Activated naive CD4-positive, alpha-beta T cell treated with anti-CD3 and anti-CD28 coated beads, Interleukin-2, amount 50 U/mL, for 72 hours (primary cell): ENCODE results near the gene SZRD1. TPM values are rescaled to one million over a fixed set of nuclear protein-coding genes. Genes with fewer than 3 reads are reported as not detected.

Source experiments
- ATAC-seq, 2 donors: fragments of 150-1000 bp; cut with Tn5 transposase; 2 replicates each; pipeline ENCODE4 v1.10.0; 2021; ENCODE audit warnings: mild to moderate bottlenecking in 2 of 2, moderate library complexity in 2 of 2
- DNase-seq, 2 donors: peaks; one replicate each; pipeline ENCODE4 v3.0.0; 2021 to 2022; ENCODE audit warnings: low spot score in 2 of 2
- H3K27ac Mint-ChIP-seq, 2 donors: one replicate each; pipeline ENCODE4 v1.8.0; 2022; ENCODE audit warnings: mild to moderate bottlenecking in 2 of 2, mixed read lengths in 2 of 2
- H3K36me3 Mint-ChIP-seq, 2 donors: one replicate each; pipeline ENCODE4 v1.8.0; 2022; ENCODE audit warnings: mixed read lengths in 2 of 2
- H3K9me3 Mint-ChIP-seq, 2 donors: one replicate each; pipeline ENCODE4 v1.8.0; 2022; ENCODE audit warnings: mixed read lengths in 2 of 2
- total RNA-seq, 2 donors: library from RNA; stranded (reverse); gene quantifications; one replicate each; pipeline ENCODE4 v1.2.3, GENCODE V29; 2022

SZRD1 gene
- total RNA-seq, 2 donors from 2014 or later: 151 to 170 TPM

DNA sequence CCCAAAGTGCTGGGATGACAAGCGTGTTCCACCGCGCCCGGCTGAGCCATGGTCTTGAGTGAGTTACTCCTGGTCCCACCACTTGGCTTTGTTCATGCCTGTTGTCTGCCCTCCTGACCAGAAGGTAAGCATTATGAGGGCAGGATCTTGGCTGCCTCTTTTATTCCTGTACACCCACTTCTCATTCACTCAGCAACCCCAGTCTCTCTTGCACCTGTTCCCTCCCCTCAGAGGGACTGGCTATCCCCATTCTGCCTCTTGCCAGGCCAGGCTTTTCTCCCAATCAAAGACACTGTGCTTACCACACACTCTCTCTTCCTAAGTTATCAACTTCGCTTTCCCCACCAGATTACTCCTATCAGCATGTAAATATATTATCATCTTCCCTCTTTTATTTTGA lies 43.8 kb downstream of the SZRD1 start:
- peak overlapping the region; percentile 3 to 33 for H3K27ac Mint-ChIP-seq
- ATAC-seq: no peak
- H3K36me3 Mint-ChIP-seq: no peaks in the 10 kb centered on the region
- DNase-seq: no peak
- no peaks in the 10 kb centered on the region for H3K9me3 Mint-ChIP-seq

DNA sequence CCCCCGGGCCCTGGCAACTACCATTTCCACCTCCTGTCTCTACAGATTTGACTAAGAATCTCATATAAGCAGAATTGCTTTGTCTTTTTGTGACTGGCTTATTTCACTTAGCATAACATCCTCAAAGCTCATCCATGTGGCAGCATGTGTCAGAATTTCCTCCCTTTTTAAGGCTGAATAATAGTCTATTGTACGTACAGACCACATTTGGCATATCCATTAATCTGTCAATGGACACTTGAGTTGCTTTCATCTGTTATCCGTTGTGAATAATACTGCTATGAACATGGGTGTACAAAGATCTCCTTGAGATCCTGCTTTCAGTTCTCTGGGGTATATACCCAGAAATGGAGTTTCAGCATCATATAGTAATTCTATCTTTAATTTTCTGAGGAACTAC lies 46.1 kb downstream of the SZRD1 start:
- no peak for ATAC-seq
- Mint-ChIP-seq H3K9me3 (no peaks in the 10 kb centered on the region), H3K36me3 (no peaks in the 10 kb centered on the region), H3K27ac (no peak overlapping the region)
- DNase-seq: no peak

DNA sequence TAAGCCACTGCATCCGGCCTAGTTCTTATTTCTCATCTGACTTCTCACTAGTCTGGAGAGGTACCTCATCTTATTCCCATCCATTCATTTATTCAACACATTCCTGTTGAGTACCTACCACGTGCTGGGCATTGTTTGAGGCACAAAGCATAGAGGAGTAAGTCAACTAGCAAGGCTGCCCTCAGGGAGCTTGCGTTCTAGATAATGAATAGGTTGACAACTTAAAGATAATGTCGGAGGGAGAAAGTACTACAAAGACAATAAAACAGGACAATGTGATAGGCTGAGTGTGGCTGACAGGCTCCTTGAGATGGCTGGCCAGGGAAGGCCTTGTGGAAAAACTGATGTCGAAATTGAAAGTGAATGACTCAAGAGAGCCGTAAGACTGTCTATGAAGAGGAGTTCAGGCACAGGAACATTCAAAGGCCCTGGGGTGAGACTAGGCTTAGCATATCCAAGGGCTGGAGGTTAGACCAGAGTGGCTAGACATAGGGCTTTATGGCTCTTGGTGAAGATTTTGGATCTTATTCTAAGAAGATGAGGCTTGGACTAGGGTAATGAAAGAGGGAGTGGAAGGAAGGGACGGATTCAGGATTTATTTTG lies 51.9 kb downstream of the SZRD1 start:
- Mint-ChIP-seq H3K36me3 (peaks cover 0 to 6% of the 10 kb centered on the region in 2 donors), H3K9me3 (peaks cover 0 to 8% of the 10 kb centered on the region in 2 donors), H3K27ac (peak overlapping the region; percentile 33 to 65)
- ATAC-seq: peak; percentile 42 to 48
- DNase-seq: no peak

DNA sequence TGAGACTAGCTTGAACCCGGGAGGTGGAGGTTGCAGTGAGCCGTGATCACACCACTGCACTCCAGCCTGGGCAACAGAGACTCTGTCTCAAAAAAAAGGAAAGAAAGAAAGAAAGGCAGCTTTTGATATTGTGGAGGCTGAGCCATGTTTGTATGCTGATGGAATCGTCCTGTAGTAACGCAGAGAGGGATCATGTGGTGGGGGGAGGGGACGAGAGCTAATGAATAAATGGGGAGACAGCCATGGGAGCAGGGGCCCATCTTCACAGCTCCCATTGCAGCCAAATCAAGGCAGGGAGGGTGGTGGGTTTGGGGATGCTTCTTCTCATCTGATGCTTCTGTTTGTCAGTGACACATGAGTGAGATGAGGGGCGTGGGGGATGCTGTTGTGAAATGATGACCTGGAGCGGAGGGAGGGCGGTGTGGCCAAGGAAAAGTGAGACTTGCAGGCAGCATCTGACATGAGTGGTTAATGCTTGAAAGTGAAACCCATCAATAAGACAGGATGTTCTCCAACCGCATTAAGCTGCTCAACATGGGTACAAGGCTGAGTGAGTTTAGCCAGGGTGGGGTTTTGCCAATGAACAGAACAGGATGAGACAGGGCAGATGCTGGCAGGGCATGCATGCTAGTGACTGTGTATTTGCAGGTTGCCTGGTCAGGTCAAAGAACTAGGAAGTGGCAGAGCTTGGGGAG lies 53.5 kb downstream of the SZRD1 start:
- peak; percentile 64 to 71 for DNase-seq
- Mint-ChIP-seq H3K27ac (peak overlapping the region; percentile 72 to 84), H3K9me3 (peaks cover 0 to 8% of the 10 kb centered on the region in 2 donors), H3K36me3 (peaks cover 0 to 6% of the 10 kb centered on the region in 2 donors)
- peak; percentile 94 to 95 for ATAC-seq

DNA sequence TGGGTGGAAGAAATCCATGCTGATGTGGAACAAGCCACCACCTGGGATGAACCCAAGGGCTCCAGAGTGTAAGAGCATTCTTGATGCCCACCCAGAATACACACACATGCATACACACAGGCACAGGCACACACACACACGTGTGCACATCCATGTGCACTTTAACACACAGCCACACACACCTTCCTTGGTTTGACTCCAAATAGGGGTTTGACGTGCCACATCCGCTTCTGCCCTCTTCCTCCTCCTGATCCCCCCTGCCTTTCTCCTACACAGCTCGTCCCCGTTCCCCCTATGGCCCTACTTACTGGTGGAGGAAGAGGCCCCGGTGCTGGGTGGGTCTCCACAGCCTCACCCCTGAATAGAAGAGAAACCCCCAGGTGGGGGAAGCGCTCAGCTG lies 54.2 kb downstream of the SZRD1 start:
- Mint-ChIP-seq H3K27ac (peak overlapping the region in 1 of 2 donors; percentile 72), H3K9me3 (peaks cover 0 to 8% of the 10 kb centered on the region in 2 donors), H3K36me3 (peaks cover 0 to 6% of the 10 kb centered on the region in 2 donors)
- ATAC-seq (peak in 1 of 2 donors; percentile 17), DNase-seq (no peak)

DNA sequence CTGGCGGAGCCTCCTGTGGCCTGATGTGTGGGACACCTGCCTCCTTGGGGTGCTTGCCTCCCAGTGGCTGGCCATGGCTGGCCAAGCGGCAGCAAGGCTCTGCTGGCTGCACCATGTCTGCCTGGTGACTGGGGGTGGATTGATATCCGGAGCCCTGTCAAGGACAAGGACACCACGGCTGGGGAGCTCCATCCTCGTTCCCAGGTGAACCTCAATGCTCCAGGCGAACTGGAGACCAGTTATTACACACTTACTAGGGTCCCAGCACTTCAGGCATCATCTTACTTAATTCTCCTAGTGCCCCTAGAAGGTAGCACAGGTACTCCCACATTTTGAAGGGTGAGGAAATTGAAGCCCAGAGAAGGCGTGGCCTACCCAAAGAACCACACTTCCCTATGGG lies 55.0 kb downstream of the SZRD1 start:
- peaks cover 0 to 6% of the 10 kb centered on the region in 2 donors for H3K36me3 Mint-ChIP-seq
- DNase-seq: no peak
- no peak for ATAC-seq
- no peak overlapping the region for H3K27ac Mint-ChIP-seq
- peaks cover 0 to 8% of the 10 kb centered on the region in 2 donors for H3K9me3 Mint-ChIP-seq

DNA sequence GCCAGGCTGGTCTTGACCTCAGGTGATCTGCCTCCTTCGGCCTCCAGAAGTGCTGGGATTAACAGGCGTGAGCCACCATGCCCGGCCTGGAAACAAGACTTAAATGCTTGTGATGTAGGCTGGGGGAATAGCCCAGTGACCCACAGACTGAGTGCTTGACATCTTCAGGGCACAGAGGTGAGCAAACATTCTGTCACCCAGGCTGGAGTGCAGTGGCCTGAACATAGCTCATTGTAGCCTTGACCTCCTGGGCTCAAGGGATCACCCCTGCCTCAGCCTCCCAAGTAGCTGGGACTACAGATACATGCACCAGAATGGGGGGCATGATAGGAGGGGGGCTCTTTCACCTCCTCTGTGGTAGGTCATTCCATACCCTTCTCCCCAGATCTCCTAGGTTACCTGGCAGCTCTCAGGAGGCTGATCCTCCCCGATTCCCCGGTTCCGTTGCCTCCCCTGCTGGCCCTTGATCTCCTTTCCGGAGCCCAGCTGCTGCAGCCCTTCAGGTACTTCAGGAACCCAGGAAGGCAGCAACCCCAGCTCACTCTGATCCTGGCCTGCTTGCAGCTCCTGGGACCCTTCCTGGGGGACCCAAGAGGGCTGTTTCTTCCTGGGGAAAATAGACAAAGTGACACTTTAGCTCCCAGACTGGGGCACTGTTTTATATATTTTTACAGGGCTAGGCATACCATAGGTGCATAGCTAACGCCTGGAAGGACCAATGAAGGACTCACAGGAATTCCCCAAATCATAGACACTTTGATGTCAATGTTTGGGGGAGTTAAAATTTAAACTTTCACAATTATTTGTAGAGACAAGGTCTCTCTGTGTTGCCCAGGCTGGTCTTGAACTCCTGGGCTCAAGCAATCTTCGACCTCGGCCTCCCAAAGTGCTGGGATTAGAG lies 58.3 kb downstream of the SZRD1 start:
- H3K27ac Mint-ChIP-seq: no peak overlapping the region
- no peaks in the 10 kb centered on the region for H3K9me3 Mint-ChIP-seq
- ATAC-seq (no peak), DNase-seq (no peak)
- no peaks in the 10 kb centered on the region for H3K36me3 Mint-ChIP-seq

DNA sequence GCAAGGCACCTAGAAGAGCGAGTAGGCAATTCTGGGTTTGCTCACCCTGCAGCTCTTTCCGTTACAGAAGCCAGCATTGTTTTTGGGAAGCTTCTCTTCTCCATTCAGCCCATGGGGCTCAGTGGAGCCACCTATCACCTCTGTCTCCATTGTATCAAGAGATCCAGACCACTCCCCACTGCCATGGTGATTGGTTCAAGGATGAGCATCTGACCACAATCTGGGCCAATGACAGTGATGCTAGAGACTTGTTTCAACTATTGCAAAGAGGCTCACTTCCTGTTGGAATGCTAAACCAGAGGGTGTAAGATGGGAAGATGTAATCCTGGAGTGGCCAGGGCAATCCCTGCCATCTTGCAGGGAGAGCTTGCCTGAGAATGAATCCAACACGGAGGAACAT lies 63.6 kb downstream of the SZRD1 start:
- Mint-ChIP-seq H3K27ac (no peak overlapping the region), H3K9me3 (no peaks in the 10 kb centered on the region), H3K36me3 (no peaks in the 10 kb centered on the region)
- ATAC-seq (no peak), DNase-seq (no peak)

DNA sequence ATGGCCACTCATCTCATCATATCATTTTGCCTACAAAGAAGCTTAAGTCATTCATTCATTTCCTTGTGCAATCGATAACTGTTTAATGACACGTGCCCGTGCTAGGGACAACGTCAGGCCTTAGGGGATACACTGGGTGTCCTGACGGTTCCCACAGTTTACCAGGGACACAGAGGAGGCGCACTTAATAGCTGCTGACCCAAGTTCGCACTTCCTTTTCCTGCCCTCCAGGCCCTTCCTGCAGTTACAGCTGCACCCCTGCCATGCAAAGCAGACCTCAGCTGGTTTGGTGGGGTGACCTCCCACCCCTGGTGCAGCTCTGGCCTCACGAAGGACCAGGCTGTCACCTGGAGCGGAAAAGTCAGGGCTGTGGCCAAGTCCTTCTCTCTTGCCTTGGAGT lies 66.0 kb downstream of the SZRD1 start:
- no peaks in the 10 kb centered on the region for H3K36me3 Mint-ChIP-seq
- no peaks in the 10 kb centered on the region for H3K9me3 Mint-ChIP-seq
- no peak for DNase-seq
- no peak for ATAC-seq
- no peak overlapping the region for H3K27ac Mint-ChIP-seq

DNA sequence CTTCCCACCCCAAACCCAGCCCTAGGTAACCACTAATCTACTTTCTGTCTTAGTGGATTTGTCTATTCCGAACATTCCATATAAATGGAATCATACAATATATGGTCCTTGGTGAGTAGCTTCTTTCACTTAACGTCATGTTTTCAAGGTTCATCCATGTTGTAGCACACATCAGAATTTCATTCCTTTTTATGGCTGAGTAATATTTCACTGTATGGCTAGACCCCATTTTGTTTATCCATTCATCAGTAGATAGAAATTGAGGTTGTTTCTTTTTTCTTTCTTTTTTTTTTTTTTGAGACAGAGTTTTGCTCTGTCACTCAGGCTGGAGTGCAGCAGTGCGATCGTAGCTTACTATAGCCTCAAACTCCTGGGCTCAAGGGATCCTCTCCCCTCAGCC lies 67.0 kb downstream of the SZRD1 start:
- ATAC-seq (no peak), DNase-seq (no peak)
- H3K27ac Mint-ChIP-seq: no peak overlapping the region
- no peaks in the 10 kb centered on the region for H3K9me3 Mint-ChIP-seq
- no peaks in the 10 kb centered on the region for H3K36me3 Mint-ChIP-seq

DNA sequence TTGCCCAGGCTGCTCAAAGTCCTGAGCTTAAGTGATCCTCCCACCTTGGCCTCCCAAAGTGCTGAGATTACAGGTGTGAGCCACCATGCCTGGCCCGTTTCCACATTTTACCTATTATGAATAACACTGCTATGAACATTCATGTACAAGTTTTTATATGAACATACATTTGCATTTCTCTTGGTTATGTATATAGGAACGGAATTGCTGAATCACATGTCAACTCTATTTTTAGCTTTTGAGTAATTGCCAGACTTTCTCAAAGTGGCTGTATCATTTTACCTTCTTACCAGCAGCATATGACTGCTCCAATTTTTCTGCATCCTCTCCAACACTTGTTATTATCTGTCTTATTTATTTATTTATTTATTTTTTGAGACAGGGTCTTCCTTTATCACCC lies 67.5 kb downstream of the SZRD1 start:
- no peaks in the 10 kb centered on the region for H3K9me3 Mint-ChIP-seq
- H3K36me3 Mint-ChIP-seq: no peaks in the 10 kb centered on the region
- DNase-seq: no peak
- no peak overlapping the region for H3K27ac Mint-ChIP-seq
- ATAC-seq: peak; percentile 20 to 86

DNA sequence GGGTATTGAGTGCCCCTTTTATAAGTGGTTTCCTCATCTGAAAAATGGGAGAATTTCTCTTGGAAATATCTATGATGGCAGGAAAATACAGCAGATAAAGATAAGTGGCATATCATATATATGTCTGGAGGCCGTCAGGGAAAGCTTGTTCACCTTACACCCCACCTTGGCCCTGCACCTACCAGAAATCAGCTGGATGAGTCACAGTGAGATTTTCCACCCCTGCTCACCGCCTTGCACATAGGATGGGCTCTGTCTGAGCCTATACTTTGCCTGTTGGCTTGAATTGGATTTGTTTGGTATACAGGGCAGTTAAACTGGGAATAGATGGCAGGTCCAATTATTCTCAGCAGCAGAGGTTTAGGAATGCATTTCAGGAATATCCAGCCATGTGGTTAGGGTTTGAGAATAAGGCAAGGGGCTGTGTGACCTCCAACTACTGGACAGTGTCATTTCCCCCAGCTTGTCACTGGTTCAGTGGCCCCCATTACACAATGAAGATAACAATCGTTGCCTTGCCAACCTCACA lies 70.0 kb downstream of the SZRD1 start, which contains the start of gene SPATA21:
TSS of gene SPATA21 (minus strand) at position 479 of the 529 bp plus-strand sequence. CDS start 6,053 bp downstream, outside the sequence.
- Mint-ChIP-seq H3K27ac (no peak within 1 kb of the TSS), H3K9me3 (no peaks in the 10 kb centered on the region), H3K36me3 (peaks cover 0 to 11% of the 10 kb centered on the region in 2 donors)
- DNase-seq: no peak
- ATAC-seq: no peak

DNA sequence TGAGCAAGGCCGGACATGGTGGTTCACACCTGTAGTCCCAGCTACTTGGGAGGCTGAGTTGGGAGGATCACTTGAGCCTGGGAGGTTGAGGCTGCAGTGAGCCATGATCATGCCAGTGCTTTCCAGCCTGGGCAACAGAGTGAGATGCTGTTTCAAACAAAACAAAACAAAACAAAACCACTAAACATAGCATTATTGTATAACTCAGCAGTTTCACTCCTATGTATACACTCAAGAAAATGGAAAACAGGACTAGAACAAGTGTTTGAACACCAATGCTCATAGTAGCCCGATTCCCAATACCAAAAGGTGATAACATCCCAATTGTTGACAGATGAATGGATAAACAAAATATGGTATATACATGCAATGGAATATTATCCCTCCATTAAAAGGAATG lies 71.5 kb downstream of the SZRD1 start:
- Mint-ChIP-seq H3K27ac (no peak overlapping the region), H3K9me3 (no peaks in the 10 kb centered on the region), H3K36me3 (peaks cover 0 to 11% of the 10 kb centered on the region in 2 donors)
- DNase-seq (no peak), ATAC-seq (no peak)

DNA sequence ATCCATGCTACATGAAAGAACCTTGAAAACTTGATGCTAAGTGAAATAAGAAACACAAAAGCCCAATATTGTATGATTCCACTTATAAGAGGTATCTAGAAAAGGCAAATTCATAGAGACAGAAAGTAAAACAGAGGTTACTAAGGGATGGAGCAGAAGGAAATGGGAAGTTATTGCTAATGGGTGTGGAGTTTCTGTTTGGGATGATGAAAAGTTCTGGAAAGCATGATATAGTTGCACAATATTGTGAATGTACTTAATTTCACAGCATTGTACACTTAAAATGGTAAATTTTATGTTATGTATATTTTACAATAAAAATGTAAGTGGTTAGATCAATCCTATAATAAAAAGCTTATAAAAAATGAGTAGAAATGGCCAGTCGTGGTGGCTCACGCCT lies 71.9 kb downstream of the SZRD1 start:
- no peak overlapping the region for H3K27ac Mint-ChIP-seq
- H3K36me3 Mint-ChIP-seq: peaks cover 2 to 11% of the 10 kb centered on the region in 2 donors
- no peaks in the 10 kb centered on the region for H3K9me3 Mint-ChIP-seq
- DNase-seq (no peak), ATAC-seq (no peak)

DNA sequence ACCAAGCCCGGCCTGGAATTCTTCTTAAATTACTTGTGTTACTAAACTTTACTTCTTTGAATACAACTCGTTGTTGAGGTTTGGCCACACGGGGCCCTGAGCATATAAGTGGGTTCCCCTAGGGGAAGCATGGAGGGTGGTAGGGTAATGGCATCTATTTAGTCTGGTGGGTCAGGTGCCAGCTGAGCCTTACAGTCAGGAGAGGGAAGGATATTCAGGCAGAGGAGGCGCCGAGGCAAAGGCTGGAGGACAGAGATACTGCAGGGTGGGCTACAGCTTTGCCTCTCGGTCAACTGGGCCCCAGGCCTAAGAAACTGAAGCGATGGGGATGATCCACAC lies 73.1 kb downstream of the SZRD1 start:
- Mint-ChIP-seq H3K27ac (peak overlapping the region; percentile 95 to 96), H3K36me3 (peaks cover 9 to 11% of the 10 kb centered on the region in 2 donors)
- DNase-seq: no peak

DNA sequence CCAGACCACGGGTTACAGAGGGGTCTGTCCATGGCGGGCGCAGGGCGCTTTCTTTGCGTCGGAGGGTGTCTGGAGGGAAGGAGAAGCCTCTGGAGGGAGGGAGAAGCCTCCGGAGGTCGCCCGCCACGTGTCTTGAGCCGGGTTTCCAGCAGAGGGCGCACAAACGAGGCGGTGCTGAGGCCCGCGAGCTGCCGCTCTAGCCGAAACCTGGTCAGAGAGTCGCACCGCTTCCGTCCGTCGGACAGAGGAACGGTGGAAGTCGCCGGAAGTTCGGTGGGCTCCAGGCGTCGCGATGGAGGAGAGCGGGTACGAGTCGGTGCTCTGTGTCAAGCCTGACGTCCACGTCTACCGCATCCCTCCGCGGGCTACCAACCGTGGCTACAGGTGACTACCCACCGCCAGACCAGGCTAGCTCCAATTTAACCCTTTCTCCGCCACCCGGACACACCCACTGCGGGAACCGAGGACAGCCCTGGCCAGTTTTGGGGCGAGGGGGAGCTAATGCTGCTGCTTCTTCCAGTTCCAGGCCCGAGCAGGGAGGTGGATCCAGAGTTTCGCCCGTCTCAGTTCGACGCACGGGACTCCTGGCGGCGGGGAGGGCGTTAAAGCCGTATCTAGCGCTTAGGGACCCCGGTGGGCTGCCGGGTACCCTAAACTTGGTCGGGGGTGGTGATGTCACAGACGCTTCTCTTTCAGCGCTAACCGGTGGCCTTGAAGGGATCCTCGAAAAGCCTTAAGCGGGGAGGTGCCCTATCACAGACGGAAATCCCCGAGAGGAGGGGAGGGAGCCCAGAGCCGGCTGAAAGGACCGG lies 73.6 kb downstream of the SZRD1 start, which contains the start of gene NECAP2:
TSS of gene NECAP2 (plus strand) at position 255 of the 812 bp plus-strand sequence. CDS start at position 293, 38 bp downstream.
- H3K9me3 Mint-ChIP-seq: no peaks in the 10 kb centered on the region
- H3K27ac Mint-ChIP-seq: peak within 1 kb of the TSS; percentile 95 to 96
- ATAC-seq: peak; percentile 89 to 91
- peaks cover 9 to 11% of the 10 kb centered on the region in 2 donors for H3K36me3 Mint-ChIP-seq
- peak; percentile 91 to 99 for DNase-seq

More for the DNA sequence above, 73.1 kb downstream of the SZRD1 start:
- peak; percentile 19 to 47 for ATAC-seq
- H3K9me3 Mint-ChIP-seq: no peaks in the 10 kb centered on the region
